Stomach (tissue), 9 donors: ENCODE results near the gene MS4A4E. TPM values are rescaled to one million over a fixed set of nuclear protein-coding genes. Genes with fewer than 3 reads are reported as not detected.
"Not testable (repeated sequence)": the region's sequence is repeated elsewhere in the genome, so short reads cannot be mapped to it uniquely, and the experiment has no call there.

Experiments used
- DNase-seq, 2 donors: peaks; one replicate each; pipeline versions ENCODE4 v3.0.0 to v3.0.0-alpha.2; 2013 to 2019
- H3K27ac ChIP-seq, 5 donors: fragments of 200-600 bp in 4 of 5; sonication (generic) in 4 of 5; one replicate each; pipeline ENCODE4 v1.5.1; 2013 to 2019; ENCODE audit warnings: mild to moderate bottlenecking in 1 of 5, moderate library complexity in 1 of 5
- H3K27me3 ChIP-seq, 3 donors: fragments of 200-600 bp; sonication (generic); one replicate each; pipeline ENCODE4 v1.5.1; 2017 to 2019; ENCODE audit warnings: mixed run types in 1 of 3
- H3K36me3 ChIP-seq, 4 donors: fragments of 200-600 bp; sonication (generic); 1 replicate in 3 of 4; 2 replicates in 1 of 4; pipeline ENCODE4 v1.5.1; 2016 to 2019
- H3K4me1 ChIP-seq, 4 donors: fragments of 200-600 bp; sonication (generic); one replicate each; pipeline ENCODE4 v1.5.1; 2016 to 2019
- H3K4me3 ChIP-seq, 4 donors: fragments of 200-600 bp; sonication (generic) in 3 of 4; one replicate each; pipeline ENCODE4 v1.5.1; 2016 to 2019; ENCODE audit warnings: mild to moderate bottlenecking in 1 of 4
- H3K9me3 ChIP-seq, 4 donors: fragments of 200-600 bp; sonication (generic); one replicate each; pipeline ENCODE4 v1.5.1; 2016 to 2019
- EP300 ChIP-seq: sonication (generic); formaldehyde crosslinking; IDR thresholded peaks from one replicate; pipeline ENCODE4 v1.6.1; 2017; ENCODE audit warnings: antibody characterized with exemption
- POLR2A ChIP-seq, 4 donors: fragments of 450-650 bp; IDR thresholded peaks; one replicate each; pipeline ENCODE4 v1.6.1; 2016; ENCODE audit warnings: antibody characterized with exemption in 4 of 4, control low read depth in 2 of 4, mild to moderate bottlenecking in 1 of 4, moderate library complexity in 1 of 4
- POLR2AphosphoS5 ChIP-seq, 3 donors: sonication (generic); formaldehyde crosslinking; IDR thresholded peaks; one replicate each; pipeline ENCODE4 v1.6.1; 2016; ENCODE audit warnings: antibody characterized with exemption in 3 of 3
- WGBS, 5 donors: extraction: QIAGEN DNeasy Blood & Tissue Kit in 3 of 5; methylation state at CpG; one replicate each; pipeline versions ENCODE4 v1.1.5 to v1.1.7; 2013 to 2018; 5-methylcytosine and 5-hydroxymethylcytosine counted together
- intact Hi-C: fragments of 100-400 bp; cut with DNase I; formaldehyde crosslinking; loops from one replicate; pipeline ENCODE4 v1.15.1; 2023; ENCODE audit warnings: low total_unique reads
- polyA plus RNA-seq, 3 donors: library from polyadenylated mRNA; stranded (reverse); fragments of 200-250 nt; gene quantifications; one replicate each; pipeline ENCODE4 v1.2.3, GENCODE V29; 2013
- total RNA-seq, 5 donors: library from RNA; depleted of rRNA; stranded (reverse); fragments of >200 nt; gene quantifications; one replicate each; pipeline versions ENCODE4 v1.1.0 to v1.2.3, GENCODE V29; 2014 to 2016
- TF ChIP-seq, protein P1 (sequence below), 7 experiments: fragments of 450-650 bp in 4 of 7; fragments of 200-600 bp in 3 of 7; sonication (generic) in 3 of 7; IDR thresholded peaks; one replicate each; pipeline ENCODE4 v1.5.1; 2016 to 2019; ENCODE audit warnings: antibody characterized with exemption in 7 of 7, control low read depth in 2 of 7, mild to moderate bottlenecking in 1 of 7
- donor health status: healthy with polysubstance abuse.
- donor health status: Bipolar disorder and iron deficiency.
- donor health status: healthy.

MS4A4E gene
- total and polyA plus RNA-seq, 8 donors, result 0.25 to 16.2 (median 1.8) TPM; not detected in 2

DNA sequence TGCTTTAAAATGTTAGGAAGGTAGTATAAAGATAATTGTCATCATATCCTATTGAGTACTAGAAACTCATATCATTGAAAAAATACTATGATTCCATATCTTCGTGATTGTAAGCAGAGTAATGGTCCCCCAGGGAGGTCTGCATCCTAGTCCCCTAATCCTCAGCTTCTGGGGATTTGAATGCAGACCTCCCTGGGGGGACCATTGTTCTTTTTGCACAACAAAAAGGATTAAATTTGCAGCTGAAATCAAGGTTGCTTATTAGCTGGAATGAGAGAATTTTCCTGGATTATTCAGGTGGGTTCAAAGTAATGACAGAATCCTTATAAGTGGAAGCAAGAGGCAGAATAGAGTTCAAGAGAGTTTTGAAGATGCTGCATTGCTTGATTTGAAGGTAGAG is 34.0 kb downstream of the MS4A4E start:
- Histone ChIP-seq H3K27me3 (no peaks in the 10 kb centered on the region), H3K27ac (no peak overlapping the region), H3K4me1 (no peaks in the 10 kb centered on the region), H3K9me3 (no peaks in the 10 kb centered on the region), H3K36me3 (no peaks in the 10 kb centered on the region), H3K4me3 (no peak overlapping the region)
- no peak for DNase-seq
- TF ChIP-seq POLR2A (IDR thresholded peaks at IDR 0.05) (no peak), POLR2AphosphoS5 (IDR thresholded peaks at IDR 0.05) (no peak), EP300 (no peak)
- TF ChIP-seq, protein P1, sequence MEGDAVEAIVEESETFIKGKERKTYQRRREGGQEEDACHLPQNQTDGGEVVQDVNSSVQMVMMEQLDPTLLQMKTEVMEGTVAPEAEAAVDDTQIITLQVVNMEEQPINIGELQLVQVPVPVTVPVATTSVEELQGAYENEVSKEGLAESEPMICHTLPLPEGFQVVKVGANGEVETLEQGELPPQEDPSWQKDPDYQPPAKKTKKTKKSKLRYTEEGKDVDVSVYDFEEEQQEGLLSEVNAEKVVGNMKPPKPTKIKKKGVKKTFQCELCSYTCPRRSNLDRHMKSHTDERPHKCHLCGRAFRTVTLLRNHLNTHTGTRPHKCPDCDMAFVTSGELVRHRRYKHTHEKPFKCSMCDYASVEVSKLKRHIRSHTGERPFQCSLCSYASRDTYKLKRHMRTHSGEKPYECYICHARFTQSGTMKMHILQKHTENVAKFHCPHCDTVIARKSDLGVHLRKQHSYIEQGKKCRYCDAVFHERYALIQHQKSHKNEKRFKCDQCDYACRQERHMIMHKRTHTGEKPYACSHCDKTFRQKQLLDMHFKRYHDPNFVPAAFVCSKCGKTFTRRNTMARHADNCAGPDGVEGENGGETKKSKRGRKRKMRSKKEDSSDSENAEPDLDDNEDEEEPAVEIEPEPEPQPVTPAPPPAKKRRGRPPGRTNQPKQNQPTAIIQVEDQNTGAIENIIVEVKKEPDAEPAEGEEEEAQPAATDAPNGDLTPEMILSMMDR (IDR thresholded peaks at IDR 0.05), result no peak
- 29 to 54% (median 35%) methylated on average over 1 of the region's 1 CpG for WGBS, 5 donors
- intact Hi-C loops, result no loop called here

- TF ChIP-seq EP300 (no peak), POLR2AphosphoS5 (IDR thresholded peaks at IDR 0.05) (no peak), POLR2A (IDR thresholded peaks at IDR 0.05) (no peak)
- TF ChIP-seq, protein P1 (IDR thresholded peaks at IDR 0.05), result no peak
- intact Hi-C loops, result no loop called here
- H3K4me3 ChIP-seq, result no peak overlapping the region
- H3K9me3 ChIP-seq, result no peaks in the 10 kb centered on the region
- no peaks in the 10 kb centered on the region for H3K4me1 ChIP-seq
- DNase-seq, result no peak
- H3K27ac ChIP-seq, result no peak overlapping the region
- WGBS, 5 donors, result 72 to 91% (median 90%) methylated on average over 4 of the region's 4 CpGs
- no peaks in the 10 kb centered on the region for H3K36me3 ChIP-seq
- H3K27me3 ChIP-seq, result no peaks in the 10 kb centered on the region
Measured at GRCh38 chr11:60208146-60208895, 34.6 kb downstream of the MS4A4E start.

DNA sequence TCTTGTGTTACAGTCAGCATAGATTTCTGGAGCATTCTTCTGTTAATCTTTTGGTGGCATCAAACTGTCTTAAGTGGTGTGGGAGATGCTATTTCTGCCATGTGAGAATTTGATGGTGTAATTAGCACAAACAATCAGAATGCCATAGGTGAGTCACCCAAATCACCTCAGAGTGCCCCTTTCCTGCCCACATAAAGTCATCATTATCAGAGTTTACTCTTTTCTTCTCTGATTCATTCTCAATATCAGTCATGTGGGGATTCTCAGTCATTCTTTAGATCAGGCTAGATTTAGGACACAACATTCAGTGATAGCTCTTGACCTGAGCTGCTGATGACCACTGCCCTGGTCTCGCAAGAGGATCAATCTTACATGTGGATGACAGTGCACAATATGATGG is 36.3 kb downstream of the MS4A4E start:
- H3K9me3 ChIP-seq, result no peaks in the 10 kb centered on the region
- H3K27ac ChIP-seq, result no peak overlapping the region
- TF ChIP-seq POLR2A (IDR thresholded peaks at IDR 0.05) (no peak), EP300 (no peak), POLR2AphosphoS5 (IDR thresholded peaks at IDR 0.05) (no peak)
- TF ChIP-seq, protein P1 (IDR thresholded peaks at IDR 0.05), result no peak
- no peaks in the 10 kb centered on the region for H3K4me1 ChIP-seq
- H3K27me3 ChIP-seq, result no peaks in the 10 kb centered on the region
- no peak overlapping the region for H3K4me3 ChIP-seq
- intact Hi-C loops, result no loop called here
- no peak for DNase-seq
- WGBS, 5 donors, result 62 to 100% (median 92%) methylated on average over 1 of the region's 1 CpG
- H3K36me3 ChIP-seq, result no peaks in the 10 kb centered on the region

DNA sequence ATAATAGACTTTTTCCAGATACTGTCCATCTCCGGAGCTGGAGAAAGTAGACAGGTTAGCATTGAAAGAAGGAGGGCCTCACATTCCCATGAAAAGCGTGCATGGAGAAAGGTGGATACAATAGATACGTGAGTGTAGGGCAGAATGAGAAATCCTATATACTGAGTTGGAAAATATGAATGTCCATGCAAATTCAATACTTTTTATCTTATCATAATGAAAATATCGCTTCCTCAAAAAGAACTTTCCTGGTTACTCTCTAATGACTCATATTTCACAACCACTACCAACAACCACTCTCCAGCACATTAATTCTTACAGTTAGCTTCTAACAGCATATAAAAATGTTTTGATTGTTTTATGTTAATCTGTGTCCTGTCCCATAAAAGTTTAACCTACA is 38.0 kb downstream of the MS4A4E start:
- no peak overlapping the region for H3K27ac ChIP-seq
- H3K9me3 ChIP-seq, result no peaks in the 10 kb centered on the region
- H3K27me3 ChIP-seq, result no peaks in the 10 kb centered on the region
- no peaks in the 10 kb centered on the region for H3K36me3 ChIP-seq
- DNase-seq, result no peak
- no peak overlapping the region for H3K4me3 ChIP-seq
- H3K4me1 ChIP-seq, result no peaks in the 10 kb centered on the region
- TF ChIP-seq POLR2AphosphoS5 (IDR thresholded peaks at IDR 0.05), result no peak
- whole genome bisulfite sequencing, 5 donors, result 66 to 80% (median 69%) methylated on average over 4 of the region's 4 CpGs
- intact Hi-C loops, result no loop called here

DNA sequence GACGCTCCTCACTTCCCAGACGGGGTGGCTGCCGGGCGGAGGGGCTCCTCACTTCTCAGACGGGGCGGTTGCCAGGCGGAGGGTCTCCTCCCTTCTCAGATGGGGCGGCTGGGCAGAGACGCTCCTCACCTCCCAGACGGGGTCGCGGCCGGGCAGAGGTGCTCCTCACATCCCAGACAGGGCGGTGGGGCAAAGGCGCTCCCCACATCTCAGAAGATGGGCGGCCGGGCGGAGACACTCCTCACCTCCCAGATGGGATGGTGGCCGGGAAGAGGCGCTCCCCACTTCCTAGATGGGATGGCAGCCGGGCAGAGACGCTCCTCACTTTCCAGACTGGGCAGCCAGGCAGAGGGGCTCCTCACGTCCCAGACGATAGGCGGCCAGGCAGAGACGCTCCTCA is 41.6 kb downstream of the MS4A4E start:
- not testable (repeated sequence) for H3K4me3 ChIP-seq, H3K4me1 ChIP-seq

More for the DNA sequence above, 41.6 kb downstream of the MS4A4E start:
- H3K27ac ChIP-seq, H3K36me3 ChIP-seq, H3K27me3 ChIP-seq, H3K9me3 ChIP-seq, intact Hi-C loops, DNase-seq: not testable (repeated sequence)
- WGBS, 5 donors, result 93 to 98% (median 95%) methylated on average over 4 to 18 of the region's 26 CpGs
